Hepatocyte (in vitro differentiated cells): ENCODE data around the gene PRPF31. TPM values are rescaled to one million over a fixed set of nuclear protein-coding genes. Genes with fewer than 3 reads are reported as not detected.

Experiments
- DNase-seq: peaks from one replicate; pipeline ENCODE4 v3.0.0-alpha.2; 2016; ENCODE audit warnings: low spot score
- H2AFZ ChIP-seq: fragments of 200-600 bp; sonication (generic); 2 replicates; pipeline ENCODE4 v1.6.0; 2016; ENCODE audit warnings: antibody characterized with exemption, mild to moderate bottlenecking
- H3K27ac ChIP-seq: fragments of 200-600 bp; sonication (generic); 2 replicates; pipeline ENCODE4 v1.5.1; 2016; ENCODE audit warnings: mild to moderate bottlenecking
- H3K27me3 ChIP-seq: fragments of 200-600 bp; sonication (generic); 2 replicates; pipeline ENCODE4 v1.6.1; 2016
- H3K36me3 ChIP-seq: fragments of 200-600 bp; sonication (generic); replicated peaks from 2 replicates; pipeline ENCODE4 v1.5.1; 2016; ENCODE audit warnings: low read depth; ENCODE audit not compliant: insufficient read depth
- H3K4me1 ChIP-seq: fragments of 200-600 bp; sonication (generic); 2 replicates; pipeline ENCODE4 v1.5.1; 2016; ENCODE audit warnings: mild to moderate bottlenecking, moderate library complexity; ENCODE audit not compliant: insufficient read depth
- H3K4me2 ChIP-seq: fragments of 200-600 bp; sonication (generic); 2 replicates; pipeline ENCODE4 v1.6.0; 2016
- H3K4me3 ChIP-seq: fragments of 200-600 bp; sonication (generic); 2 replicates; pipeline ENCODE4 v1.5.1; 2016; ENCODE audit warnings: mild to moderate bottlenecking
- H3K79me2 ChIP-seq: fragments of 200-600 bp; sonication (generic); 2 replicates; pipeline ENCODE4 v1.6.0; 2017; ENCODE audit warnings: mild to moderate bottlenecking
- H3K9me2 ChIP-seq: fragments of 200-600 bp; sonication (generic); replicated peaks from 2 replicates; pipeline ENCODE4 v1.6.0; 2017; ENCODE audit warnings: mild to moderate bottlenecking; ENCODE audit not compliant: insufficient read depth
- H3K9me3 ChIP-seq: fragments of 200-600 bp; sonication (generic); 2 replicates; pipeline ENCODE4 v1.5.1; 2016; ENCODE audit warnings: low read depth, mild to moderate bottlenecking
- H4K20me1 ChIP-seq: fragments of 200-600 bp; sonication (generic); 2 replicates; pipeline ENCODE4 v1.6.0; 2016; ENCODE audit warnings: mild to moderate bottlenecking; ENCODE audit not compliant: insufficient read depth, poor library complexity, severe bottlenecking
- CTCF ChIP-seq: fragments of 200-600 bp; sonication (generic); IDR thresholded peaks from 2 replicates; pipeline ENCODE4 v1.5.1; 2016; ENCODE audit warnings: antibody characterized with exemption, mild to moderate bottlenecking; ENCODE audit not compliant: poor library complexity
- EZH2 ChIP-seq: fragments of 200-600 bp; sonication (generic); IDR thresholded peaks from 2 replicates; pipeline ENCODE4 v1.6.1; 2016; ENCODE audit warnings: antibody characterized with exemption, mild to moderate bottlenecking, borderline replicate concordance
- EZH2phosphoT487 ChIP-seq: fragments of 200-600 bp; sonication (generic); IDR thresholded peaks from one replicate; pipeline ENCODE4 v1.6.1; 2018; ENCODE audit warnings: antibody characterized with exemption, mild to moderate bottlenecking, low read depth, moderate library complexity; ENCODE audit not compliant: unreplicated experiment, severe bottlenecking
- WGBS: methylation state at CpG from one replicate; pipeline ENCODE4 v1.1.6; 2016; ENCODE audit warnings: low lambda C conversion rate; ENCODE audit errors: missing lambda C conversion rate; 5-methylcytosine and 5-hydroxymethylcytosine counted together
- polyA plus RNA-seq: library from polyadenylated mRNA; unstranded; fragments of >200 nt; fragmentation: Nextera tagmentation; extraction: Ambion mirVana; gene quantifications from 2 replicates; pipeline ENCODE4 v1.2.1, GENCODE V29; 2016
- total RNA-seq: library from RNA; depleted of rRNA; stranded (reverse); fragments of >200 nt; gene quantifications from 2 replicates; pipeline ENCODE4 v1.2.3, GENCODE V29; 2014

The PRPF31 gene
- total and polyA plus RNA-seq, 2 experiments from 2014 or later: 59.7 to 77.6 TPM

- no peak overlapping the region for H3K27ac ChIP-seq
- no peak for DNase-seq
- no peak overlapping the region for H3K4me3 ChIP-seq
- H3K9me3 ChIP-seq: no peaks in the 10 kb centered on the region
- H3K4me1 ChIP-seq: peaks cover 4% of the 10 kb centered on the region
- WGBS: 96% methylated on average over 7 of the region's 7 CpGs
- H3K4me2 ChIP-seq: no peak overlapping the region
- no peaks in the 10 kb centered on the region for H3K9me2 ChIP-seq
- H2AFZ ChIP-seq: no peak overlapping the region
- TF ChIP-seq CTCF: no peak
- TF ChIP-seq EZH2phosphoT487: no peak
- no peak for TF ChIP-seq EZH2
- H3K79me2 ChIP-seq: peaks cover 51% of the 10 kb centered on the region
- H3K27me3 ChIP-seq: no peaks in the 10 kb centered on the region
- H3K36me3 ChIP-seq: peaks cover 7% of the 10 kb centered on the region
- H4K20me1 ChIP-seq: peaks cover 57% of the 10 kb centered on the region
Measured at GRCh38 chr19:54142166-54142780, 26.7 kb downstream of the PRPF31 start.

- H3K79me2 ChIP-seq: peaks cover 21% of the 10 kb centered on the region
- H3K27me3 ChIP-seq: no peaks in the 10 kb centered on the region
- DNase-seq: no peak
- H3K4me3 ChIP-seq: no peak overlapping the region
- peaks cover 31% of the 10 kb centered on the region for H4K20me1 ChIP-seq
- 98% methylated on average over 22 of the region's 28 CpGs for WGBS
- peaks cover 7% of the 10 kb centered on the region for H3K36me3 ChIP-seq
- H3K27ac ChIP-seq: no peak overlapping the region
- H3K9me3 ChIP-seq: no peaks in the 10 kb centered on the region
- no peaks in the 10 kb centered on the region for H3K9me2 ChIP-seq
- H2AFZ ChIP-seq: no peak overlapping the region
- no peak for TF ChIP-seq EZH2
- TF ChIP-seq CTCF: no peak
- TF ChIP-seq EZH2phosphoT487: no peak
- H3K4me1 ChIP-seq: no peaks in the 10 kb centered on the region
- H3K4me2 ChIP-seq: no peak overlapping the region
Measured at GRCh38 chr19:54145541-54146158, 30.1 kb downstream of the PRPF31 start.

- Histone ChIP-seq H3K79me2 (peaks cover 2% of the 10 kb centered on the region), H3K36me3 (peaks cover 7% of the 10 kb centered on the region), H3K4me1 (no peaks in the 10 kb centered on the region), H3K4me3 (no peak overlapping the region), H3K9me2 (no peaks in the 10 kb centered on the region), H3K4me2 (no peak overlapping the region), H3K27ac (no peak overlapping the region), H4K20me1 (peaks cover 11% of the 10 kb centered on the region), H3K9me3 (no peaks in the 10 kb centered on the region), H2AFZ (no peak overlapping the region), H3K27me3 (no peaks in the 10 kb centered on the region)
- TF ChIP-seq EZH2 (no peak), EZH2phosphoT487 (no peak), CTCF (no peak)
- DNase-seq: no peak
- 68% methylated on average over 3 of the region's 3 CpGs for WGBS
Measured at GRCh38 chr19:54147676-54148075, 32.1 kb downstream of the PRPF31 start.
